ENCODE measurements around the gene GRM5.
"Not testable (repeated sequence)": the region's sequence is repeated elsewhere in the genome, so short reads cannot be mapped to it uniquely, and the experiment has no call there.

GRM5 gene

DNA sequence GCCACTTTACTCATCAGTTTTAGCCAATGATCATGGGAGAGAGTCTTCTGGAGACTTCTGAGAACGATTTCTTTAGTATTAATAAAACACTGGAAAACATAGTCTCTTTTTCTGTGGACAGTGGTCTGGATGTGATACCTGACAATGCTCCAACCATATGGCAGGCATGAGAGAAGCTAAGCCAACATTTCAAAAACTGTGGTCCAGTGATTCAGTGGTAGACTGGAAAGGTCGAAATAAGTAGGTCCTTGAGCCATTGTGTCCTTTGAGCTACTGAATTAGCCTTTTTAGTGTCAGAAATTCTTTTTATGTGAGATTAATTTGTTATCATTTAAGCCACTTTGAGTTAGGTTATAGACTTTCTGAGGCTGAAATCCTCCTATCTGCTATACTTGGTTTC, 530.5 kb downstream of the GRM5 start:
- DNase-seq, result no peak

DNA sequence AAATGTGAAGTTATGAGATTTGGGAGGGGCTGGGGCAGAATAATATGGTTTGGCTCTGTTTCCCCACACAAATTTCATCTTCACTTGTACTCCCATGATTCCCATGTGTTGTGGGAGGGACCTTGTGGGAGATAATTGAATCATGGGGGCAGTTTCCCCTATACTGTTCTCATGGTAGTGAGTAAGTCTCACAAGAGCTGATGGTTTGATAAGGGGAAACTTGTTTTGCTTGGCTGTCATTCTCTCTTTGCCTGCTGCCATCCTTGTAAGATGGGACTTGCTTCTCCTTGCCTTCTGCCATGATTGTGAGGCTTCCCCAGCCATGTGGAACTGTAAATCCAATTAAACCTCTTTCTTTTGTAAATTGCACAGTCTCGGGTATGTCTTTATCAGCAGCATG, 531.1 kb downstream of the GRM5 start:
- not testable (repeated sequence) for DNase-seq

DNA sequence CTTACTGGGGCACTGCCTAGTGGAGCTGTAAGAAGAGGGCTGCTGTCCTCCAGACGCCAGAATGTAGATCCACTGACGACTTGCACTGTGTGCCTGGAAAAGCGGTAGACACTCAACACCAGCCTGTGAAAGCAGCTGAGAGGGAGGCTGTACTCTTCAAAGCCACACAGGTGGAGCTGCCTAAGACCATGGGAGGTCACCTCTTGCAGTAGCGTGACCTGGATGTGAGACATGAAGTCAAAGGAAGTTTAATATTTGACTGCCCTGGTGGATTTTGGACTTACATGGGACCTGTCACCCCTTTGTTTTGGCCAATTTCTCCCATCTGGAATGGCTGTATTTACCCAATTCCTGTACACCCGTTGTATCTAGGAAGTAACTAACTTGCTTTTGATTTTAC, 531.6 kb downstream of the GRM5 start:
- no peak for DNase-seq

GRCh38 chr11:88533001-88533400, 532.8 kb downstream of the GRM5 start:
- DNase-seq, result no peak

- DNase-seq, result no peak
These were observed 534.0 kb downstream of the GRM5 start for GRCh38 chr11:88531831-88532230.

DNA sequence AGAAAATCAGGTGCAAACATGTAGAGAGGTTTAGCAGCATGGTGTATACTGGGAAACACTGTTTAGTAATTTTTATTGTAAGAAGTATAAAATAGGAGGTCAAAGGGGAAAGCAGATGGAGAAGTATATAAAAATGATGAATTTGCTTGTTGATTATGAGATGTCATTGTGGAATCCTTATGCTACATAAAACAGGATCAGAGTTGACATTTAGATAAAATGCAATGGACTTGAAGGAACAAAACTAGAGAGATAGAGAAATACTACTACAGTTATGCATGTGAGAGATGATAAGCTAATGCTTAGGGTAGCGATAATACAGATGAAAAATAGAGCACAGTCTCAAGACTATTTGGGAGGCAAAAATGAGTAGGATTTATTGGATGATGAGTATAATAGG, 536.4 kb downstream of the GRM5 start:
- DNase-seq, result no peak

GRCh38 chr11:88523386-88524071, 542.3 kb downstream of the GRM5 start:
- no peak for DNase-seq

DNA sequence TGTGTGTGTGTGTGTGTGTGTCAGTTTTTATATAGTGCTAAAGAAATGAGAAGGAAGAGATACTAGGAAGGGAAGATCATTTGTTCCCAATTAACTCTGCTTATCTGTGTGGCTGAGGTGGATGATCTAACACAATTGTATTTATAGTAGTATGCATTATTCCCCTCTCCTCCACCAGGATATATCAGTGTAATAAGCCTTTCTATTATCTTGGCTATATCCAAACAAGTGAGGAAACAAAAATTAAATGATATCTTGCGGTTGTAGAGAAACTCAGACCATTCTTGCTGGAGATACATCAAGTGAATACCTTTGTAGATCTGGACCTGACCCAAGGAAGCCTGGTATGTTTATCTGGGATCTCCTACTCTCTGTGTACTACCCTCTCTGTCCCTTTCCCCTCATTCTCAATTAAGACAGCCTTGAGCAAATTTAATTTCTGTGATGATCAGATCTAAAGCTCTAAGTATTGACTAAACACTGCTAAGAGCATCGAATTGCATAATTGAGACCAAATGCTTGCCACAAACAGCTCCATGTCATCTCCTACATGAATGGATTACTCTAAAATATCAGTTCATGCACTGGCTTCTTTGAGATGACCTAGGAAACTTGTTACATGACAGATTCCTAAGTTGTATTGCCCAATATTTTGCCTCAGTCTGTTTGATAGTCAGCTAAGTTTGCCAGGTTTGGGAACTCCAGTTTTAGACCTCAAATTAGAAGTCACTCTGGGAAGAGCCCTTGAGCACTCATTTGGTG, 543.0 kb downstream of the GRM5 start:
- DNase-seq, result no peak

DNA sequence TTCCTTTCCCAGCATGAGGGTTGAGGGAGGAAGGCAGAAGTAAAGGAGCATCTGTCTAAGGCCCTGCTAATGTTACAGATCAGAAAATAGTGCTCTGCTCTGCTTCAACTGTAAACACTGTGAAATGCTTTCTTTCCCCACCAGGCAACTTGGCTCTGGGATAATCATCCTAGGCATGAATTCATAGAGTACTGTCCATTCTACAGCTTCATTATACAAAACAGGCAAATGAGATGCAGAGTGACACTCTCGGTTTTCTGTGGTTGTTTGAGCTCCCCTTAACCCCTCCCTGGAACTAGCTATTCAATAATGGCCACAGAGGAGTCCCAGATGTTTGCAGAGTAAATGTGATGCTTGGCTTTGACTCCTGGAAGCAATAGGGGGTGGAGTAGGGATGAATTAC, 544.0 kb downstream of the GRM5 start:
- no peak for DNase-seq

- DNase-seq, result no peak
These were observed 544.4 kb downstream of the GRM5 start for GRCh38 chr11:88521399-88521798.

DNA sequence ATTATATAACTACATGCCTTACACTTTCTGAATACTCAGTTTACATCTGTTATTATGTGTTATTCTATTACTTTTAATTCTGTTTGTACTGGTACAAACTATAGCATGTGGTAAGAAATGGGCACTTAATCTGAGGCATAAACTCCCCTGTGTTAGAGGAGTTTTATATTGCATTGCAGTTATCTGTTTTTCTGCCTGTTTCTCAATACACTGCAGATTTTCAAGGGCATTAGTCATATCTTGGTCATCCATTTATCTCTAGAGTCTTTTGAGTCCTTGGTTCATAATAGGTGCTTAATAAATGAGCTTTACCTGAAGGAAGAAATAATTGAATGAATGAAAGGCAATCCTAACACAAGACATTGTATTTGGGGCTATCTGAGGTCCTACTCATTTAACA, 545.4 kb downstream of the GRM5 start:
- no peak for DNase-seq

DNA sequence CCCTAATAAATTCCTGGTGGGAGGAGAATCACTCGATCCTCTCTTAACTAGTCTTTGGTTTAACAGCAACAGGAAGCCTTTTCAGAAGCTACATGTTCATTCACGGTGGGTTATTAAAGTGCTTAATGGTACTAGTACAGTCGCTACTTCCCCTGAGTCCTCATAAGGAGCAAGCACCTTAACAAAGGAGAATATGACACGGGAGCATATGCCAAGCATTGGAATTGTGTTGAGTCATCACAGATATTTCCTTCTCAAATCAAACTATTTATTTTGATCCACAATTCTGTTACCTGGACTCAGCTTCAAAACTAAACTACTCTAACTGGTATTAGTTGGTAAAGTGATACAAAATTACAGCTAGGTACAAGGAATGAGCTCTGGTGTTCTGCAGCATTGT, 550.8 kb downstream of the GRM5 start:
- DNase-seq, result no peak

GRCh38 chr11:88511006-88511405, 554.8 kb downstream of the GRM5 start:
- DNase-seq, result no peak

DNA sequence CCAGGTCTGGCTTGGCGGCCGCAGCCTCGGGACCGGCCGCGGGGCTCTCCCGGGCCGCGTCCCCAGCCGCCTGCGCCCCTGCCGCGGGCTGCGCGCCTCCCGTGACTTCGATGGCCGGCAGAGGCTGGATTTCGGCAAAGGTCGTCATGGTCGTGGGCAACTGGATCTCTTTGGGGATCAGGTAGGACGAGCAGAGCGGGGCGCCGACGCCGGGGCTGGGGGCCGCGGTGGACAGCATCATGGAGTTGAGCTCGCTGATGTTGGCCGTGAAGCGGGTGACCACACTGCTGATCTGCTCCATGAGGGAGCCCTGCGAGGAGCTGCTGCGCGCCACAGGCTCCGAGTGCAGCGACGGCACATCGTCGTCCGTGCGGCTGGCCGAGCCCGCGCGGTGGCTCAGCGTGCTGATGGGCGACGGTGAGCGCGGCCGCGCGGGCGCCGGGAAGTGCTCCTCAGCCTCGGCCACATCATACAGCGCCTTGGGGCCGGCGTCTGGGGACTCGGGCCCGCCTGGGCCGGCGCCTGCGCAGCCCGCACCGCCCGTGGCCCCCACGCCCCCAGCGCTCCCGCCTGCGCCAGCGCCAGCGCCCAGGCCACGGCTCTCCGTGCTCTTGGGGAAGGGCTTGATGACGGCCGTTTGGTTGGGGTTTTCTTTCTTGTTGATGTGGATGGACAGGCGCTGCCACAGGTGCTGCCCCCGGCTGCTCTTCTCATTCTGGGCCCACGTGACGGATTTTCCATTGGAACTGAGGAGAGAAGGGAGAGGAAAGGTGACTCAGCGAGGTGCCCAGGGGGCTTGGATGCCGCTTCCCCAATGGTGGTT, 556.8 kb downstream of the GRM5 start:
- peak; percentile 44 for DNase-seq

DNA sequence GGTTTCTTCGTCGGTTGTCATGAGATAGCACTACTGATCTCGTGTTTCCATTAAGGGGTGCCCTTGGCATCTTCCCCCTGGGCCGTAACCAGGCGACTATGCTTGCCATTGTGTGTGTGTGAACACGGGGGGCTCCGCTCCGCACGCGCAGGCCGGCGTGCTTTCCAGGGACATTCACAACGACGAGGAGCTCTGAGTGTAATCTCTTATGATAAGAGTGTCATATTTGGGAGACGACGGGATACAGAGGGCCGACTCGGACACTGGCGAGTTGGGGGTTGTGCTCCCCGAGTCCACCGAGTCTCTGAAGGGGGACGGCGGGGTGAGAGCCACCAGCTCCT, 557.4 kb downstream of the GRM5 start:
- no peak for DNase-seq

GRCh38 chr11:88507771-88508417, 557.9 kb downstream of the GRM5 start:
- no peak for DNase-seq

GRCh38 chr11:88501541-88501940, 564.2 kb downstream of the GRM5 start:
- DNase-seq, result no peak

GRCh38 chr11:88495836-88496235, 569.9 kb downstream of the GRM5 start:
- no peak for DNase-seq

DNA sequence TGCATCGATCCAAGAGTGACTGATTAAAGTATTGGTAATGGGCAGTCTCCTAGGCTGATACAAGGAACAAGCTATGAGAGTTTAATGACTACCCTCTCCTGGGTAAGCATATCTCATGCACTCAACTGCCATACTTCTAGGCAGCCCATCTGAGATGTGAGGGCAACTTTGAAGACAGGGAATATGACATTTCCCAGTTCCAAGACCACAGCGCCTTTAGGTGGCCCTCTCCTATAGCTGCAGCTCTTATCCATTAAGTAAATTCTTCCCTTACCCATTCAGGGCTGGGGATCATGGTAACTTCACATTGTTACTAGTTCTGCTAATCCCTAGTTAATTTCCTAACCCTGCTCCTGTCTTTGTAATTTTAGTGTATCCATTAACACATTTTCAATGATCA, 570.9 kb downstream of the GRM5 start:
- DNase-seq, result no peak

GRCh38 chr11:88491674-88492073, 574.1 kb downstream of the GRM5 start:
- DNase-seq, result no peak

- DNase-seq, result no peak
These were observed 576.8 kb downstream of the GRM5 start for GRCh38 chr11:88489030-88489429.

GRCh38 chr11:88487646-88488045, 578.1 kb downstream of the GRM5 start:
- no peak for DNase-seq

- peak; percentile 71 for DNase-seq
These were observed 580.7 kb downstream of the GRM5 start for GRCh38 chr11:88484873-88485621.
